ENCODE measurements around the gene CHERP. TPM values are rescaled to one million over a fixed set of nuclear protein-coding genes. Genes with fewer than 3 reads are reported as not detected.
"Not testable (repeated sequence)": the region's sequence is repeated elsewhere in the genome, so short reads cannot be mapped to it uniquely, and the experiment has no call there.

CHERP gene
- total and polyA plus RNA-seq, 7 experiments from 2014 or later: 10.4 to 80.7 (median 60.4) TPM

- H3K4me3 ChIP-seq (ENCODE audit: low read length); ATAC-seq; H3K27ac Mint-ChIP-seq; H3K4me1 Mint-ChIP-seq; H3K9me3 Mint-ChIP-seq; H3K4me3 Mint-ChIP-seq; H3K27me3 Mint-ChIP-seq; H3K9me3 ChIP-seq (ENCODE audit: control insufficient read depth in 2 of 3, low read length in 3 of 3); DNase-seq; intact Hi-C loops (cut with micrococcal nuclease); H3K4me1 ChIP-seq (ENCODE audit: control insufficient read depth in 2 of 2, insufficient read depth in 2 of 2, low read length in 2 of 2); H3K27me3 ChIP-seq (ENCODE audit: control insufficient read depth in 2 of 2, insufficient read depth in 2 of 2, low read length in 2 of 2); H3K27ac ChIP-seq (ENCODE audit: low read depth, low read length): not testable (repeated sequence)
- POLR2A ChIA-PET: interaction anchor here (0.6 kb wide), 1 partner anchor 8 kb away, joined by 3 read pairs; no protein-coding TSS in a partner anchor
- H3K36me3 Mint-ChIP-seq: peaks cover 0 to 24% (median 9%) of the 10 kb centered on the region in 5 donors
- CTCF ChIA-PET: interaction anchor here (0.6 kb wide), 1 partner anchor 1943 kb away, joined by 3 read pairs; no protein-coding TSS in a partner anchor
- H3K36me3 ChIP-seq (ENCODE audit: control insufficient read depth in 2 of 3, insufficient read depth in 3 of 3, low read length in 3 of 3): peaks cover 0 to 40% (median 8%) of the 10 kb centered on the region in 3 experiments
Observed at GRCh38 chr19:16551902-16552301, 9.7 kb upstream of the CHERP start.

GRCh38 chr19:16548956-16549355 lies 6.7 kb upstream of the CHERP start:
- no peaks in the 10 kb centered on the region for H3K27me3 Mint-ChIP-seq
- H3K9me3 Mint-ChIP-seq: no peaks in the 10 kb centered on the region
- Histone ChIP-seq H3K27me3 (ENCODE audit: control insufficient read depth in 2 of 2, insufficient read depth in 2 of 2, low read length in 2 of 2) (no peaks in the 10 kb centered on the region), H3K4me3 (ENCODE audit: low read length) (no peak overlapping the region), H3K36me3 (ENCODE audit: control insufficient read depth in 2 of 3, insufficient read depth in 3 of 3, low read length in 3 of 3) (peaks cover 0 to 22% (median 8%) of the 10 kb centered on the region in 3 experiments), H3K9me3 (ENCODE audit: control insufficient read depth in 2 of 3, low read length in 3 of 3) (no peaks in the 10 kb centered on the region), H3K27ac (ENCODE audit: low read depth, low read length) (no peak overlapping the region), H3K4me1 (ENCODE audit: control insufficient read depth in 2 of 2, insufficient read depth in 2 of 2, low read length in 2 of 2) (peaks cover 0 to 6% of the 10 kb centered on the region in 2 donors)
- no peak overlapping the region for H3K27ac Mint-ChIP-seq
- ATAC-seq (no peak), DNase-seq (no peak)
- no peak overlapping the region for H3K4me3 Mint-ChIP-seq
- CTCF ChIA-PET: no interaction called here
- POLR2A ChIA-PET: interaction anchor here (1.6 kb wide), 1 partner anchor 10 kb away, joined by 5 read pairs; no protein-coding TSS in a partner anchor
- peaks cover 0 to 15% (median 10%) of the 10 kb centered on the region in 5 donors for H3K36me3 Mint-ChIP-seq
- intact Hi-C loops (cut with micrococcal nuclease): no loop called here
- peaks cover 9 to 19% (median 13%) of the 10 kb centered on the region in 7 donors for H3K4me1 Mint-ChIP-seq

- Histone ChIP-seq H3K27ac (ENCODE audit: low read depth, low read length) (no peak overlapping the region), H3K4me3 (ENCODE audit: low read length) (no peak overlapping the region), H3K36me3 (ENCODE audit: control insufficient read depth in 2 of 3, insufficient read depth in 3 of 3, low read length in 3 of 3) (peaks cover 0 to 10% (median 0%) of the 10 kb centered on the region in 3 experiments), H3K4me1 (ENCODE audit: control insufficient read depth in 2 of 2, insufficient read depth in 2 of 2, low read length in 2 of 2) (peaks cover 25 to 35% of the 10 kb centered on the region in 2 donors), H3K27me3 (ENCODE audit: control insufficient read depth in 2 of 2, insufficient read depth in 2 of 2, low read length in 2 of 2) (no peaks in the 10 kb centered on the region), H3K9me3 (ENCODE audit: control insufficient read depth in 2 of 3, low read length in 3 of 3) (no peaks in the 10 kb centered on the region)
- POLR2A ChIA-PET: interaction anchor here (0.8 to 1.7 kb wide), 2 partner anchors 10 to 17 kb away, joined by 3 to 8 read pairs; no protein-coding TSS in a partner anchor
- Mint-ChIP-seq H3K4me3 (peak overlapping the region; percentile 22 to 91 (median 58)), H3K27ac (peak overlapping the region in 7 of 9 donors; percentile 14 to 80 (median 62)), H3K9me3 (no peaks in the 10 kb centered on the region), H3K4me1 (peaks cover 27 to 46% (median 34%) of the 10 kb centered on the region in 7 donors), H3K36me3 (peaks cover 0 to 16% (median 8%) of the 10 kb centered on the region in 5 donors), H3K27me3 (no peaks in the 10 kb centered on the region)
- no peak for ATAC-seq
- no peak for DNase-seq
- CTCF ChIA-PET: no interaction called here
- intact Hi-C loops (cut with micrococcal nuclease): loop anchor here (5.0 kb wide), 2 partner anchors 72 to 683 kb away; partner anchors contain the start of genes EPS15L1 (in 1 of the 2) and OCEL1 (in 1 of the 2)
Observed at GRCh38 chr19:16544473-16545231, 2.4 kb upstream of the CHERP start.

DNA sequence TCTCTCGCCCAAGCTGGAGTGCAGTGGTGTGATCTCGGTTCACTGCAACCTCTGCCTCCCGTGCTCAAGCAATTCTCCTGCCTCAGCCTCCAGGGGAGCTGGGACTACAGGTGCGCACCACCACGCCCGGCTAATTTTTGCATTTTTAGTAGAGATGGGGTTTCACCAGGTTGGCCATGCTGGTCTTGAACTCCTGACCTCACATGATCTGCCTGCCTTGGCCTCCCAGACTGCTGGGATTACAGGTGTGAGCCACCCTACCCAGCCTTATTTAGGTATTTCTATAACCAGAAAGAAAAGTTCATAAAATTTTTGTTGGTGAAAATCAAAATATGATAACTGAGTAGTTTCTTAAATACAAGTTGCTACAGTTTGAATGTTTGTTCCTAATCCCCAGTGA lies 1.5 kb upstream of the CHERP start:
- DNase-seq; H3K4me3 ChIP-seq (ENCODE audit: low read length); H3K27me3 ChIP-seq (ENCODE audit: control insufficient read depth in 2 of 2, insufficient read depth in 2 of 2, low read length in 2 of 2); H3K9me3 Mint-ChIP-seq; H3K27ac ChIP-seq (ENCODE audit: low read depth, low read length); H3K27me3 Mint-ChIP-seq; ATAC-seq; H3K9me3 ChIP-seq (ENCODE audit: control insufficient read depth in 2 of 3, low read length in 3 of 3): not testable (repeated sequence)
- POLR2A ChIA-PET: interaction anchor here (1.2 to 3.8 kb wide), 3 partner anchors 18 to 41 kb away, joined by 7 to 27 read pairs (median 11); partner anchors contain the start of gene SLC35E1
- H3K27ac Mint-ChIP-seq: peak overlapping the region in 8 of 9 donors; percentile 65 to 97 (median 92)
- Histone ChIP-seq H3K36me3 (ENCODE audit: control insufficient read depth in 2 of 3, insufficient read depth in 3 of 3, low read length in 3 of 3) (peaks cover 0 to 15% (median 0%) of the 10 kb centered on the region in 3 experiments), H3K4me1 (ENCODE audit: control insufficient read depth in 2 of 2, insufficient read depth in 2 of 2, low read length in 2 of 2) (peaks cover 25 to 39% of the 10 kb centered on the region in 2 donors)
- H3K36me3 Mint-ChIP-seq: peaks cover 0 to 21% (median 8%) of the 10 kb centered on the region in 5 donors
- H3K4me1 Mint-ChIP-seq: peaks cover 33 to 55% (median 40%) of the 10 kb centered on the region in 7 donors
- H3K4me3 Mint-ChIP-seq: peak overlapping the region; percentile 90 to 99 (median 92)
- CTCF ChIA-PET: interaction anchor here (0.6 to 0.9 kb wide), 2 partner anchors 20 to 44 kb away, joined by 3 read pairs; no protein-coding TSS in a partner anchor
- intact Hi-C loops (cut with micrococcal nuclease): loop anchor here (5.0 kb wide), 2 partner anchors 71 to 684 kb away; partner anchors contain the start of genes EPS15L1 (in 1 of the 2) and OCEL1 (in 1 of the 2)

- DNase-seq (no peak), ATAC-seq (no peak)
- ChIA-PET CTCF (interaction anchor here (0.6 to 0.9 kb wide), 2 partner anchors 20 to 116 kb away, joined by 3 to 5 read pairs; no protein-coding TSS in a partner anchor), POLR2A (interaction anchor here (0.9 to 3.8 kb wide), 9 partner anchors 18 to 86 kb away, joined by 3 to 27 read pairs (median 6); partner anchors contain the start of genes MED26 and SLC35E1)
- H3K27ac ChIP-seq (ENCODE audit: low read depth, low read length): peak overlapping the region; percentile 91
- intact Hi-C loops (cut with micrococcal nuclease): loop anchor here (1.0 to 5.0 kb wide), 10 partner anchors 23 to 684 kb away; partner anchors contain the start of genes C19orf44 (in 2 of the 2), CALR3 (in 2 of the 2), MED26 (in 2 of the 2) and SLC35E1 (in 2 of the 2)
- Mint-ChIP-seq H3K4me3 (peak overlapping the region; percentile 90 to 99 (median 92)), H3K4me1 (peaks cover 40 to 62% (median 48%) of the 10 kb centered on the region in 7 donors), H3K27me3 (no peaks in the 10 kb centered on the region), H3K27ac (peak overlapping the region; percentile 81 to 97 (median 93)), H3K9me3 (no peaks in the 10 kb centered on the region), H3K36me3 (peaks cover 0 to 27% (median 8%) of the 10 kb centered on the region in 5 donors)
- no peaks in the 10 kb centered on the region for H3K27me3 ChIP-seq (ENCODE audit: control insufficient read depth in 2 of 2, insufficient read depth in 2 of 2, low read length in 2 of 2)
- peak overlapping the region; percentile 90 for H3K4me3 ChIP-seq (ENCODE audit: low read length)
- H3K4me1 ChIP-seq (ENCODE audit: control insufficient read depth in 2 of 2, insufficient read depth in 2 of 2, low read length in 2 of 2): peaks cover 25 to 39% of the 10 kb centered on the region in 2 donors
- no peaks in the 10 kb centered on the region for H3K9me3 ChIP-seq (ENCODE audit: control insufficient read depth in 2 of 3, low read length in 3 of 3)
- H3K36me3 ChIP-seq (ENCODE audit: control insufficient read depth in 2 of 3, insufficient read depth in 3 of 3, low read length in 3 of 3): peaks cover 0 to 23% (median 0%) of the 10 kb centered on the region in 3 experiments
Observed at GRCh38 chr19:16542910-16543472, 754 bp upstream of the CHERP start.

GRCh38 chr19:16541526-16542044 lies 652 bp downstream of the CHERP start:
- Mint-ChIP-seq H3K27ac (peak overlapping the region; percentile 54 to 95 (median 84)), H3K36me3 (peaks cover 0 to 34% (median 8%) of the 10 kb centered on the region in 5 donors), H3K9me3 (no peaks in the 10 kb centered on the region), H3K27me3 (no peaks in the 10 kb centered on the region), H3K4me1 (peaks cover 48 to 71% (median 57%) of the 10 kb centered on the region in 7 donors), H3K4me3 (peak overlapping the region; percentile 82 to 95 (median 92))
- peak overlapping the region; percentile 91 for H3K27ac ChIP-seq (ENCODE audit: low read depth, low read length)
- CTCF ChIA-PET: no interaction called here
- no peaks in the 10 kb centered on the region for H3K9me3 ChIP-seq (ENCODE audit: control insufficient read depth in 2 of 3, low read length in 3 of 3)
- intact Hi-C loops (cut with micrococcal nuclease): loop anchor here (1.0 to 5.0 kb wide), 10 partner anchors 25 to 686 kb away; partner anchors contain the start of genes C19orf44 (in 2 of the 2), CALR3 (in 2 of the 2), MED26 (in 2 of the 2) and SLC35E1 (in 2 of the 2)
- ATAC-seq: peak; percentile 1
- peaks cover 0 to 36% (median 4%) of the 10 kb centered on the region in 3 experiments for H3K36me3 ChIP-seq (ENCODE audit: control insufficient read depth in 2 of 3, insufficient read depth in 3 of 3, low read length in 3 of 3)
- peak overlapping the region; percentile 90 for H3K4me3 ChIP-seq (ENCODE audit: low read length)
- no peaks in the 10 kb centered on the region for H3K27me3 ChIP-seq (ENCODE audit: control insufficient read depth in 2 of 2, insufficient read depth in 2 of 2, low read length in 2 of 2)
- POLR2A ChIA-PET: interaction anchor here (0.6 to 3.8 kb wide), 6 partner anchors 26 to 88 kb away, joined by 3 to 27 read pairs (median 4); partner anchors contain the start of genes MED26 and SLC35E1
- H3K4me1 ChIP-seq (ENCODE audit: control insufficient read depth in 2 of 2, insufficient read depth in 2 of 2, low read length in 2 of 2): peaks cover 25 to 39% of the 10 kb centered on the region in 2 donors
- no peak for DNase-seq

Data from naive thymus-derived CD4-positive, alpha-beta T cell (primary cell).